Subcutaneous abdominal adipose tissue (tissue), 5 donors: Measurements from ENCODE around the gene C5orf22.

Source experiments
- H3K27ac ChIP-seq: one replicate; pipeline ENCODE4 v1.7.0; 2013; ENCODE audit warnings: low read depth, mild to moderate bottlenecking, inconsistent platforms, low read length, moderate library complexity
- H3K27me3 ChIP-seq, 5 donors: one replicate each; pipeline ENCODE4 v1.7.0; 2013; ENCODE audit warnings: low read length in 5 of 5, inconsistent platforms in 1 of 5; ENCODE audit not compliant: control insufficient read depth in 5 of 5, insufficient read depth in 4 of 5
- H3K36me3 ChIP-seq, 5 donors: one replicate each; pipeline ENCODE4 v1.7.0; 2013; ENCODE audit warnings: low read length in 5 of 5; ENCODE audit not compliant: control insufficient read depth in 5 of 5, insufficient read depth in 5 of 5
- H3K4me1 ChIP-seq, 5 donors: one replicate each; pipeline ENCODE4 v1.7.0; 2013; ENCODE audit warnings: low read length in 5 of 5, mild to moderate bottlenecking in 3 of 5, moderate library complexity in 1 of 5; ENCODE audit not compliant: control insufficient read depth in 5 of 5, insufficient read depth in 5 of 5
- H3K4me3 ChIP-seq, 5 donors: one replicate each; pipeline ENCODE4 v1.7.0; 2013; ENCODE audit warnings: low read length in 5 of 5, low read depth in 1 of 5
- H3K9ac ChIP-seq, 5 donors: one replicate each; pipeline ENCODE4 v1.7.0; 2013; ENCODE audit warnings: low read length in 5 of 5, mild to moderate bottlenecking in 4 of 5, moderate library complexity in 3 of 5
- H3K9me3 ChIP-seq, 5 donors: one replicate each; pipeline ENCODE4 v1.7.0; 2013; ENCODE audit warnings: low read length in 5 of 5; ENCODE audit not compliant: control insufficient read depth in 5 of 5
- donor health status: healthy.
- donor health status: healthy.
- donor health status: healthy.
- donor health status: healthy.
- donor health status: healthy.

C5orf22 gene

DNA sequence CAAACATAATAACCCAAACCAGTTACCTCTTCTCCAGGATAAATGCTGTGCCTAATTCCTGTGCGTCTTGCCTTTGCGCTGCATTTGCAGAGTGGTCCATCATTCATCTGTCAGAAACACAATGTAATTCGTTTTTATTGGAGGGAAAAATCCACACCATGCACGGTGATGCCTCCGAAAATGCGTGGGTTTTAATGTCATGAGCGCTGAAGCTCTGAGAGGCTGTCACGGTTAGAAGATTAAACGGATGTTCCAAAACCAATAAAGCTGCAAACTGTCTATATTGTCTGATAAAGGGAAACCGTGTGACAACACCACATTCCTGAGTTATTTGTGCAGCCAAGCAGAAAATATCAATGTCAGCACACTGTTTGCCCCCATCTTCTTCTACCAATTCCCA lies 27.6 kb upstream of the C5orf22 start:
- Histone ChIP-seq H3K9ac (no peak overlapping the region), H3K27me3 (no peaks in the 10 kb centered on the region), H3K9me3 (no peaks in the 10 kb centered on the region), H3K36me3 (peaks cover 31 to 91% (median 79%) of the 10 kb centered on the region in 5 donors), H3K4me3 (no peak overlapping the region), H3K4me1 (no peaks in the 10 kb centered on the region), H3K27ac (no peak overlapping the region)

DNA sequence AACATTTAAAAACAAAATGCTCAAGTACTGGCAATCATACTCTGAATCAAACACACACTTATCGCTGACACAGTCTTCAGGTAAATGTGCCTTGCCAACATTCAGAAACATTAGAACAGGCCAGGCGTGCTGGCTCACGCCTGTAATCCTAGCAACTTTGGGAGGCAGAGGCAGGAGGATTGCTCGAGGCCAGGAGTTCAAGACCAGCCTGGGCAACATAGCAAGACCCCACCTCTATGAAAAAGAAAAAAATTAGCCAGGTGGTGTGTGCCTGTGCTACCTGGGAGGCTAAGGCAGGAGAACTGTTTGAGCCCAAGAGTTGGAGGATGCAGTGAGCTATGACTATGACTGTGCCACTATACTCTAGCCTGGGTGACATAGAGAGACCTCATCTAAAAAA lies 20.8 kb upstream of the C5orf22 start:
- Histone ChIP-seq H3K27ac (no peak overlapping the region), H3K4me3 (no peak overlapping the region), H3K36me3 (peaks cover 39 to 90% (median 72%) of the 10 kb centered on the region in 5 donors)

GRCh38 chr5:31516802-31517201 lies 15.3 kb upstream of the C5orf22 start:
- H3K9ac ChIP-seq = no peak overlapping the region
- H3K4me1 ChIP-seq = no peaks in the 10 kb centered on the region
- no peak overlapping the region for H3K27ac ChIP-seq
- H3K9me3 ChIP-seq = no peaks in the 10 kb centered on the region
- no peaks in the 10 kb centered on the region for H3K27me3 ChIP-seq
- peaks cover 38 to 65% (median 54%) of the 10 kb centered on the region in 5 donors for H3K36me3 ChIP-seq
- no peak overlapping the region for H3K4me3 ChIP-seq

More for the DNA sequence above, 20.8 kb upstream of the C5orf22 start:
- H3K27me3 ChIP-seq = no peaks in the 10 kb centered on the region
- H3K4me1 ChIP-seq = no peaks in the 10 kb centered on the region
- H3K9me3 ChIP-seq = no peaks in the 10 kb centered on the region
- no peak overlapping the region for H3K9ac ChIP-seq

GRCh38 chr5:31523041-31523440 lies 9.1 kb upstream of the C5orf22 start:
- Histone ChIP-seq H3K9ac (no peak overlapping the region), H3K9me3 (peaks cover 0 to 2% (median 0%) of the 10 kb centered on the region in 5 donors), H3K4me3 (no peak overlapping the region), H3K27me3 (no peaks in the 10 kb centered on the region), H3K4me1 (no peaks in the 10 kb centered on the region), H3K36me3 (peaks cover 42 to 69% (median 53%) of the 10 kb centered on the region in 5 donors), H3K27ac (no peak overlapping the region)

GRCh38 chr5:31530541-31531265 lies 1.4 kb upstream of the C5orf22 start:
- Histone ChIP-seq H3K36me3 (peaks cover 15 to 44% (median 37%) of the 10 kb centered on the region in 5 donors), H3K9me3 (no peaks in the 10 kb centered on the region), H3K9ac (peak overlapping the region in 4 of 5 donors; percentile 76 to 99 (median 90)), H3K4me3 (peak overlapping the region; percentile 91 to 99 (median 98)), H3K27me3 (no peaks in the 10 kb centered on the region), H3K27ac (no peak overlapping the region), H3K4me1 (peaks cover 4 to 32% (median 28%) of the 10 kb centered on the region in 5 donors)

GRCh38 chr5:31531543-31531887 lies 586 bp upstream of the C5orf22 start:
- H3K36me3 ChIP-seq = peaks cover 16 to 40% (median 34%) of the 10 kb centered on the region in 5 donors
- peak overlapping the region; percentile 63 to 99 (median 84) for H3K9ac ChIP-seq
- H3K4me3 ChIP-seq = peak overlapping the region; percentile 91 to 99 (median 98)
- peak overlapping the region; percentile 89 for H3K27ac ChIP-seq
- no peaks in the 10 kb centered on the region for H3K27me3 ChIP-seq
- no peaks in the 10 kb centered on the region for H3K9me3 ChIP-seq
- peaks cover 4 to 32% (median 28%) of the 10 kb centered on the region in 5 donors for H3K4me1 ChIP-seq

GRCh38 chr5:31534527-31535046 lies 2.5 kb downstream of the C5orf22 start:
- H3K27ac ChIP-seq = no peak overlapping the region
- no peaks in the 10 kb centered on the region for H3K9me3 ChIP-seq
- H3K27me3 ChIP-seq = no peaks in the 10 kb centered on the region
- no peak overlapping the region for H3K9ac ChIP-seq
- peaks cover 4 to 32% (median 28%) of the 10 kb centered on the region in 5 donors for H3K4me1 ChIP-seq
- no peak overlapping the region for H3K4me3 ChIP-seq
- H3K36me3 ChIP-seq = peaks cover 25 to 42% (median 36%) of the 10 kb centered on the region in 5 donors

DNA sequence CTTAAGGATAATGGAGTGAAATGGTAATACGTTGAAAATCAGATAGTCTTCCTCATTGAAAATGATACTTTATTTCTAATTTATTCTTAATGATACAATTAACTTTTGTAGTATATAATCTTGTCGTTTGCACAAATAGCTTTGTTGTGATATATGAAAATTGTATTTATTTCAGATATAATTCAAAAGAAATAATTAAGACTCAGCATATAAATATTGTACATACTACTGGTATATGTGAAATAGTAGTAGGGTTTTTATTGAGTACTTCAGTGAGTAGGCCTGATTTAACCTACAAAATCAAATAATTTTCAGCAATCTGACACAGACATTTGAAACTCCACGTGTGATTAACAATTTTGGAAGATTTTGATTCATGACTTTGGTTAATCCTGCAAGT lies 4.8 kb downstream of the C5orf22 start:
- no peaks in the 10 kb centered on the region for H3K27me3 ChIP-seq
- H3K4me1 ChIP-seq = peaks cover 0 to 16% (median 15%) of the 10 kb centered on the region in 5 donors
- H3K27ac ChIP-seq = no peak overlapping the region
- no peaks in the 10 kb centered on the region for H3K9me3 ChIP-seq
- H3K4me3 ChIP-seq = no peak overlapping the region
- H3K9ac ChIP-seq = no peak overlapping the region
- peaks cover 42 to 63% (median 51%) of the 10 kb centered on the region in 5 donors for H3K36me3 ChIP-seq

DNA sequence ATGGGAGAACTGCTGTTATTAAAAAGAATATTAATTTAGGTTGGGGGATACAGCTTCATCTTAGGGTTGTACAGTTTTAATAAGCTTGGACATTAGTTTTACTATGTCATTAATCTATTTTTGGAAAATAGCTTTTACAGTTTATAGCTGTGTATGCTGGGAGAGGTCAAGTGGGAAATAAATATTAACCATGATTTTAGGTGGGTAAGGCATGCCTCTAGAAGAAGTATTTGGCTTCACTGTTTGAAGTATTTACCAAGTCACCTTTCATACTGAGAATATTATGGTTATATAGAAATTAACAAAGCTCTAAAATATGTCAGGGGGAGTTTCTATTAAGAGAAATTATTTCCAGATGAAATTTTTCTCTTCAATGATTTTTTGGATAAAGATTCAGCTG lies 5.2 kb downstream of the C5orf22 start:
- Histone ChIP-seq H3K27me3 (no peaks in the 10 kb centered on the region), H3K4me3 (no peak overlapping the region), H3K9me3 (no peaks in the 10 kb centered on the region), H3K4me1 (peaks cover 0 to 16% (median 14%) of the 10 kb centered on the region in 5 donors), H3K36me3 (peaks cover 44 to 65% (median 51%) of the 10 kb centered on the region in 5 donors), H3K9ac (no peak overlapping the region), H3K27ac (no peak overlapping the region)

- Histone ChIP-seq H3K27me3 (no peaks in the 10 kb centered on the region), H3K27ac (no peak overlapping the region), H3K9ac (no peak overlapping the region), H3K4me1 (peaks cover 0 to 12% (median 9%) of the 10 kb centered on the region in 5 donors), H3K4me3 (no peak overlapping the region), H3K36me3 (peaks cover 45 to 70% (median 55%) of the 10 kb centered on the region in 5 donors), H3K9me3 (no peaks in the 10 kb centered on the region)
Observed at GRCh38 chr5:31537851-31538250, 5.8 kb downstream of the C5orf22 start.
